SKM-1 (cell line): ENCODE results near the gene SSBP3.

Experiments
- DNase-seq: peaks from one replicate; lab custom pipeline; 2025; ENCODE audit not compliant: unreplicated experiment; lab: John Stamatoyannopoulos, UW

Gene SSBP3

DNA sequence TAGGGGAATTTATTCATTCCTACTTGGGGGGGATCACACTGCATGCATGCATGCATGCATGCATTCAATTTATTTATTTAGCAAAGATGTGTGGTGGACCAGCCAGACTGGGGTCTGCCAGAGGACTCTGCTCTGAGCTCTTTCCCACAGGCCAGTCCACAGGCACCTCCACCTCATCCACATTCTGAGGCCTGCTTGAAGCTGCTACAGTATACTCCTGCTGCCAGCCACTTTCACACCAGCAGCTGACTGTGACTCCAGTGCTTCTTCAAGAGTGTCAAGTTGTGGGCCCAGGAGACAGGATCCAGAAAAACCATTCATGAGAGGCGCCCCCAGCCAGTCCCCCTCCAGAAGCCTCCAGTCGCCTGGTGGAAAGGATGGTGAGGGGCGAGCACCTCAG, 30.9 kb downstream of the SSBP3 start:
- DNase-seq: no peak

- no peak for DNase-seq
These were observed 31.4 kb downstream of the SSBP3 start for GRCh38 chr1:54374766-54375165.

- peak; percentile 54 for DNase-seq
These were observed 33.2 kb downstream of the SSBP3 start for GRCh38 chr1:54372978-54373377.

DNA sequence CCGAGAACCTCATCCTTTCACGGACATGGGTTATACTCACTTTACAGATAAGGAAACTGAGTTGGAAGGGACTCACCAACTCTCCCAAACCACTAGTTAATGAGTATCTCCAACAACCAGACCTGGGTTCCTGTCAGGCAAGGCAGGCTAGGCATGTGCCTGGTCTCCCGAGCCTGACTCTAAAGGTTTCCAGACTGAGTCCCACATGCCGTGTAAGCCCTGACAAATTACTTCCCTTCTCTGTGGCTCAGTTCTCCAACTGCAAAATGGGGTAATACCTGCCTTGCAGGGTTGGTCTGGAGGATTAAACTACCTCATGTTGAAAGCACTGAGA, 34.3 kb downstream of the SSBP3 start:
- no peak for DNase-seq

DNA sequence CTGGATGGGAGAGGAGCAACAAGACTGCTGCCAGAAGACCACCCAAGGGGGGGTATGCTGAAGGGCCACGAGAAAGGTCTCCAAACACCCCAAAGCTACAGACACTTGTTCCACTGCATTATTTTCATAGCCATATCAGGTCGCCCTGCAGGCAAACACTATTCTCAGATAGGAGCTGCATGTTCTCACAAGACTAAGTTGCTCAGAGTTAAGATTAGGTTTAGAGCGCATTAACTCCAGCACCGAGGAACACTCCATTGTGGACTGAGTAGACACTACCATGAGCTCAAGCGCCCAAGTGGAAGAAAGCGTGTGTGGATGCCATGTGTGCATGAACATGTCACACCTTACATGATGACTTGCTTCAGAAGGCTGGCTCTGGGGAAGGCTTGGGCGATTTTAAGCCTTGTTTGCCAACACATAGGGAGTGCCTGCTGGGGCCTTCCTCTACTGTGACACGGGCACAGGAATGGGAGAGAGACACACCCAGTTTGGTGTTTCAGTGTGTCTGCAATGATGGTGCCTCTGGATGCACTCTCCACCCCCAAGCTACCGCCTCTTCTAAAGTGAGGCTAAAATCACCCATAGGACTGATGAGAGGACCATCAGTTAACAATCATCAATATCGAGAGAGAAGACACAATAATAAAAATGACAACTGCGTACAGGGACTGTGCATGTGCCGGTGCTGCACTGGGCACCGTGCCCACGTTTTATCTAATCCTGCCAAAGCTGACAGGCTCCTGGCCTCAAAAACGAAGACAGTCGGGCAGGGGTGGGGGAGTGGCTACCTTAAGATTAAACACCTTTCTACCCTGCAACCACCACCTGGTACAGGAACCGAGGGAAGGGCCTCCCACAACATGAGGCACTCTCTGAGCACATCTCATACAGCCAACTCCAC, 34.9 kb downstream of the SSBP3 start:
- DNase-seq: no peak

DNA sequence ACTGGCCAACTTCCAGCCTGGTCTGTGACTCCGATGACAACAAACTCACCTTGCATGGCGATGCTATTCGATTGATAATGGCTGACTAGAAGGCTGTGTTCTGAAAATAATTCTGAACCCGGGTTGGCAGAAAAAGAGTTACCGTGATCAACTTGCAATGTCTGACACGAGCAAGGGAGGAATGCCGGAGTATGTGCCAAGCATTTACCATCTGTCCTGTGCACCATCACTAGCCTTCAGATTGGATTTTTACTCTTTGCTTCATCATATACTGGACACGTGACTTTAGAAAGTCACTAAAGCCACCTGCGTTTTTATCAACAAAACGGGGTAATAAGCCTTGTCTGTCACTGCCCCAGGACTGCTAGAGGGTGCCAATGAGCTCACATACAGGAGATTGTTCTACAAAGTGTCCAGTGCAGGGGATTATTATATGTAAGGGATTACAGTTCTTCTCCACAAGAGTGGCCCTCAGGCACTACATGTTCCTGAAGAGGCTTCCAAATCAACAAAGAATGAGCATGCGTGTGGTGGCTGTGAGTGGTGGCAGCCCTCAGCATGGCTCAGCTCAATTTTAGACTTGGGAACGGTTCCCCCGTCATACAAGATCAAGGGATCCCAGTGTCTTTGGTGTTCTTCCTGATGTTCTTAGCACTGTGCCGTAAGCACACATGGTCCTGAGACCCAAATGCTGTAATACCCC, 35.8 kb downstream of the SSBP3 start:
- DNase-seq: no peak

- no peak for DNase-seq
These were observed 38.6 kb downstream of the SSBP3 start for GRCh38 chr1:54367613-54368012.

DNA sequence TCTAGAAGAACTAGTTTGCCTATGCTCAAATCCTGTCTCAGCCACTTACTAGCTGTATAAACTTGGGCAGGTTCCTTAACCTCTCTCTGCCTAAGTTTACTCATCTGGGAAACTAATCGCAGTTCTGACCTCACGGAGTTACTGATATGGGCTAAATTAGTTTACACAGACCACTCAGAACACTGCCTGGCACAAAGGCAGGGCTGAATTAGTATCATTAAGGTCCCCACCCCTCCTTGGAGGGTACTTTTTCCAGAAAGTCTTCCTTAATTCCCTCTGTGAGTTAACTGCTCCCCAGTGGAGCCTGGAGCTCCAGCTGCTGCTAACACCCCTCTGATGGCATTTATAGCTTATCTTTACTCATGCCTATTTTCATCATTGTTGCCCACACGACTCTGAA, 40.3 kb downstream of the SSBP3 start:
- no peak for DNase-seq

DNA sequence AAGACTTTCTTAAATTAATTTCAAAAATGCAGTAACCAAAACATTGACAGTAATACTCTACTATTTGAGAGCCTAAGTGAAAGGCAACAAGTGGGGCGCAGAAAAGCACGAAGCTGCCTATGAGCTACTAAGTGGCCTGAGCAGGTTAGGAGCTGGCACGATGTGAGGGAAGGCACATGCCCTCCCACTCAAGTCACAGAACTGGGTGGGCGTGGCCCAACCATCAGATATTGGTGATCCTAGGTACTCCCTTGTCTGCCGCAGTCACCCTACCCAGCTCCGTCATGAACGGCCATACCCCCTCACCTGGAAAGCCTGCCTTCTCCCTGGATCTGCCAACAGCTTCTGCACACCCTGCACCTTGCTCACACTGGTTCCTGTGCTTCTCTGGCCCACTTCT, 40.8 kb downstream of the SSBP3 start:
- no peak for DNase-seq

DNA sequence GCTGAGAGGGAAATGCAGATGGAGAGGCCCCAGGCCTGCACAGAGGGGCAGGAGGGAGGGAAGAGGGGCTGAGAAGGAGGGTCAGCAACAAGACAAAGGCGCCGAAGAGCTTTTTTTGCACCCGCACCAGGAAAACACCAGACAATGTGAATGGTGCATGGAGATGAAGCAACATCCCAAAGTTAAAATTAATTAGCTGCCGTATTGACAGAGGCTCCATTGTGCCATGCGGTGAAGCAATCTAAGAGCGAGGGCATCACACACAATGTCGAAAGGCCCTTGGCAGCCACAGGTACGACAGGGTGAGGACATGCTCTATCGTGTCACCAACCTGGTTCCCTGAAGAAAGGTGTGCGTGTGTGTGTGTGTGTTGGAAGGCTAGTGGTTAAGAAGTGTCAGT, 41.2 kb downstream of the SSBP3 start:
- DNase-seq: no peak

DNA sequence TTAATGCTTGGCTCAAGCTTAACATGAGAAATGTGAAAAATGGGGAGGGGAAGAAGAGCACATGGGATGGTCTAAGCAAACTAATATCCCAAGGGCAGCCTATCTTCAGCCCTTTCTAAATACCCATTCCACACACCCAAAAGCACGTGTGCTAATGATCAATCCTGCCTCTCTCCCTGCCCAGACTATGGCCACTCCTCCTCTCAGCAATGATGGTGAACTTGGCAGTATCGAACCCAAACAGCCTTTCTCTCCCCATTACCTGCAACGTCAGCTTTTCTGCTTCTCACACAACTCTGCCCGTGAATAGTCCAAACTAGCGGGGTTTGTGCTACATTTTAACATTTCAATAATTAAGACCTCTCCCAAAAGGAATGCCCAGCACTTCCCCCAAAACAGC, 41.6 kb downstream of the SSBP3 start:
- no peak for DNase-seq

- DNase-seq: no peak
These were observed 42.3 kb downstream of the SSBP3 start for GRCh38 chr1:54363925-54364324.

GRCh38 chr1:54362881-54363340, 43.3 kb downstream of the SSBP3 start:
- DNase-seq: no peak

DNA sequence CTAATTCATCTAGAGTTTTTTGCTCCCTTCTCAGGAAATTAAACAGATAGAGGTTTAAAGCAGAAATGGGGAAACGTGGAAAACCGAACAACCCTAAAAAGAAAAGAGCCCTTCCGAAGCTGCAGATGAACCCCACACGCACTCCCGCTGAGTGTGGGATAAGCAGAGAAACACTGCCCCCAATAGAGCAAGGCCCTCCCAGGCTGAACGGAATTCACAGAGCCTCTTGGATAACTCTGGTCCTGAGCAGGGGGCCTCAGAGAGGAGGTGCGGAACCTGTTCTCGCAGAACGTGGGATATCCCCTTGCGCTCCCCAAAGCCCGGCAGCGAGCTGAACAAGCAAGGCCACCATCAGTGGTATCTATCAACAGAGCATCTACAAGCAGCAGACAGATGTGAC, 44.9 kb downstream of the SSBP3 start:
- DNase-seq: no peak

- no peak for DNase-seq
These were observed 45.8 kb downstream of the SSBP3 start for GRCh38 chr1:54360165-54361005.

- DNase-seq: no peak
These were observed 46.6 kb downstream of the SSBP3 start for GRCh38 chr1:54359393-54360162.

DNA sequence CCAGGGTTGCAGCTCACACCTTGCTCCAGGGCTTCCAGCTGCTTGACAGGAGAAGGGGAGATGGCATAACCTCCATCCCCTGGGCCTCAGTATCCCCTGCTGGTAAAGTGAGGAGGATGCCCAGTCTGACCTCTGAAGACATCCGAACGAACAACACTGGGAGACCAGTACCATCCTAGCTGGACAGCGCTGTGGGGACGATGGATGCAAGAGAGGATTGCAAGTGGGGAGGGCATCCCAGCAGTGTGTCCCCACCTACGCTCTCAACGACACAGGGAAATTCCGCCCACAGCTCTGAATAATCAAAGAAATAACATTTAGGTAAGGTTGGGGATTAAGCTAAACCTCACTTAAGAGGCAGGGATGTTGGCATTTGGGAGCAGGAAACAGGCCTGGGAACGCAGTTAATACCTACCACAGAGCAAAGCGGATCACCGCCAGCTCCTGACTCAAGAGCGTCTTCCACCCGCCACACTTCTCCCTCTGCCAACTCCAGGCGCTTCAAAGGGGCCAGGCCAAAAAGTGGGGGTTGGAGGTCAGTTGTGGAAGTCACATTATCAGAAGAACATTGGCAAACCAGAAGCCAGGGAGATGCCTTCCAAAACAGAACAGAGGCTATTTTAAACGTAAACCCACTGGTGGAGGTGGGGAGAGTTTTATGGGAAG, 47.6 kb downstream of the SSBP3 start:
- no peak for DNase-seq

DNA sequence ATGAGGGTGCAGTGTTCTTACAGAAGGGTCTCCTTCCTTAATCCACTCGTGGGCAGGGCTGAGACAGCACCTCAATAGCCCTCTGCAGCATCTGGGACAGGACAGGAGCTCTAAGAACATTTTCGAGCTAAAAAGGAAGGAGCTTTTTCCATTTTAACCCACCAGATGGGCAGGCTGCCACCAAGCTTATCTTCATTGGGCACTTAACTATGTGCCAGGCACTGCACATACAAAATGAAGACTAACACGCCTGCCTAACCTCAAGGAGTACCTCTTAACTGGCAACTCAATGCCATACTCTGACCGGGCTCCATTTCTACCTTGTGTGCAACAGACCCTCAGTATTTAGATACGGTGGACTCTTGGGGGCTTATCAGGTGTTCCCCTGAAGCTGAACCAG, 48.2 kb downstream of the SSBP3 start:
- no peak for DNase-seq

- no peak for DNase-seq
These were observed 49.5 kb downstream of the SSBP3 start for GRCh38 chr1:54356680-54357147.
